OCI-LY1 (cell line): ENCODE data around the gene TXNDC2.
"Not testable (repeated sequence)": the region's sequence is repeated elsewhere in the genome, so short reads cannot be mapped to it uniquely, and the experiment has no call there.

Experiments
- H2AFZ ChIP-seq: fragments of 200-600 bp; sonication (generic), shearing (Covaris generic); 2 replicates; pipeline ENCODE4 v1.6.0; 2014; ENCODE audit warnings: antibody characterized with exemption, mild to moderate bottlenecking, low read length
- H3F3A ChIP-seq: fragments of 200-600 bp; sonication (generic), shearing (Covaris generic); 2 replicates; pipeline ENCODE4 v1.6.0; 2014; ENCODE audit warnings: mild to moderate bottlenecking, antibody characterized with exemption, low read length, moderate library complexity; ENCODE audit not compliant: insufficient read depth
- H3K27ac ChIP-seq: fragments of 200-600 bp; sonication (generic); 2 replicates; pipeline ENCODE4 v1.5.1; 2014; ENCODE audit warnings: low read length, mixed run types, mild to moderate bottlenecking, low read depth; ENCODE audit not compliant: poor library complexity, severe bottlenecking
- H3K27me3 ChIP-seq: fragments of 200-600 bp; sonication (generic); 2 replicates; pipeline ENCODE4 v1.6.0; 2014; ENCODE audit warnings: antibody characterized with exemption, mild to moderate bottlenecking, low read length, moderate library complexity; ENCODE audit not compliant: insufficient read depth
- H3K36me3 ChIP-seq: fragments of 200-600 bp; sonication (generic); 2 replicates; pipeline ENCODE4 v1.6.1; 2014; ENCODE audit warnings: mild to moderate bottlenecking, antibody characterized with exemption, low read length, moderate library complexity, mixed read lengths; ENCODE audit not compliant: insufficient read depth
- H3K4me1 ChIP-seq: fragments of 200-600 bp; sonication (generic); 2 replicates; pipeline ENCODE4 v1.5.1; 2014; ENCODE audit warnings: mild to moderate bottlenecking, low read length, moderate library complexity; ENCODE audit not compliant: insufficient read depth, severe bottlenecking
- H3K4me2 ChIP-seq: fragments of 200-600 bp; sonication (generic), shearing (Covaris generic); 2 replicates; pipeline ENCODE4 v1.6.1; 2014; ENCODE audit warnings: low read length
- H3K4me3 ChIP-seq: fragments of 200-600 bp; sonication (generic); 2 replicates; pipeline ENCODE4 v1.5.1; 2014; ENCODE audit warnings: low read length, low read depth, mild to moderate bottlenecking, mixed read lengths; ENCODE audit not compliant: poor library complexity, severe bottlenecking
- H3K79me2 ChIP-seq: fragments of 200-600 bp; shearing (Covaris generic); 2 replicates; pipeline ENCODE4 v1.6.1; 2016; ENCODE audit warnings: mixed run types, low read length, mixed read lengths; ENCODE audit not compliant: insufficient read depth
- H3K9ac ChIP-seq: fragments of 200-600 bp; sonication (generic), shearing (Covaris generic); 2 replicates; pipeline ENCODE4 v1.6.1; 2014; ENCODE audit warnings: mild to moderate bottlenecking, low read length, mixed read lengths
- H3K9me2 ChIP-seq: fragments of 200-600 bp; sonication (generic), shearing (Covaris generic); 2 replicates; pipeline ENCODE4 v1.6.1; 2014; ENCODE audit warnings: low read depth, mild to moderate bottlenecking, low read length, mixed read lengths
- H3K9me3 ChIP-seq: fragments of 200-600 bp; shearing (Covaris generic); 2 replicates; pipeline ENCODE4 v1.6.1; 2014; ENCODE audit warnings: low read length, mixed read lengths
- H4K20me1 ChIP-seq: fragments of 200-600 bp; sonication (generic), shearing (Covaris generic); 2 replicates; pipeline ENCODE4 v1.6.0; 2016; ENCODE audit warnings: mild to moderate bottlenecking, low read length; ENCODE audit not compliant: insufficient read depth
- EZH2 ChIP-seq: fragments of 200-600 bp; sonication (generic), shearing (Covaris generic); IDR thresholded peaks from 2 replicates; pipeline ENCODE4 v1.8.0; 2017; ENCODE audit warnings: borderline replicate concordance, mixed run types, mild to moderate bottlenecking, antibody characterized with exemption, low read length, moderate library complexity, mixed read lengths
- TF ChIP-seq, protein P1 (sequence below): fragments of 200-600 bp; sonication (generic), shearing (Covaris generic); IDR thresholded peaks from 2 replicates; pipeline ENCODE4 v1.5.1; 2017; ENCODE audit warnings: mild to moderate bottlenecking, antibody characterized with exemption, low read length, moderate library complexity, mixed read lengths

Gene TXNDC2

DNA sequence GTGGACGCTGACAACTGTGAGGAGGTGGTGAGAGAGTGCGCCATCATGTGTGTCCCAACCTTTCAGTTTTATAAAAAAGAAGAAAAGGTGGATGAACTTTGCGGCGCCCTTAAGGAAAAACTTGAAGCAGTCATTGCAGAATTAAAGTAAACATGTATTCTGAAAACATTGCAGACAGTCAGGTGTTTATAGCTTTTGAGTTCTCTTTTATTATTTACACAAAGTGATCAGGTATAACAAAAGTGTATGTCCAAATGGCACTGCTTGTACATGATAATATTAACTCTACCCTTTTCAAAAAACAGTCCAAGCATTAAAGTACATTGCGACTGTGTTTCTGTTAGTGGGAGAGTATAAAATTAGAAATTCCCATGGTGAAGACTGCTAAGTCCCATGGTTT is 2.2 kb downstream of the TXNDC2 start:
- Histone ChIP-seq H3K9ac (no peak overlapping the region), H3F3A (no peaks in the 10 kb centered on the region), H3K27ac (no peak overlapping the region), H3K9me2 (no peaks in the 10 kb centered on the region), H3K4me2 (no peak overlapping the region), H2AFZ (no peak overlapping the region), H3K36me3 (no peaks in the 10 kb centered on the region), H3K27me3 (peaks cover 8% of the 10 kb centered on the region), H3K4me1 (no peaks in the 10 kb centered on the region), H3K4me3 (no peak overlapping the region), H4K20me1 (no peaks in the 10 kb centered on the region), H3K79me2 (no peaks in the 10 kb centered on the region), H3K9me3 (no peaks in the 10 kb centered on the region)
- TF ChIP-seq EZH2, result no peak
- TF ChIP-seq, protein P1, sequence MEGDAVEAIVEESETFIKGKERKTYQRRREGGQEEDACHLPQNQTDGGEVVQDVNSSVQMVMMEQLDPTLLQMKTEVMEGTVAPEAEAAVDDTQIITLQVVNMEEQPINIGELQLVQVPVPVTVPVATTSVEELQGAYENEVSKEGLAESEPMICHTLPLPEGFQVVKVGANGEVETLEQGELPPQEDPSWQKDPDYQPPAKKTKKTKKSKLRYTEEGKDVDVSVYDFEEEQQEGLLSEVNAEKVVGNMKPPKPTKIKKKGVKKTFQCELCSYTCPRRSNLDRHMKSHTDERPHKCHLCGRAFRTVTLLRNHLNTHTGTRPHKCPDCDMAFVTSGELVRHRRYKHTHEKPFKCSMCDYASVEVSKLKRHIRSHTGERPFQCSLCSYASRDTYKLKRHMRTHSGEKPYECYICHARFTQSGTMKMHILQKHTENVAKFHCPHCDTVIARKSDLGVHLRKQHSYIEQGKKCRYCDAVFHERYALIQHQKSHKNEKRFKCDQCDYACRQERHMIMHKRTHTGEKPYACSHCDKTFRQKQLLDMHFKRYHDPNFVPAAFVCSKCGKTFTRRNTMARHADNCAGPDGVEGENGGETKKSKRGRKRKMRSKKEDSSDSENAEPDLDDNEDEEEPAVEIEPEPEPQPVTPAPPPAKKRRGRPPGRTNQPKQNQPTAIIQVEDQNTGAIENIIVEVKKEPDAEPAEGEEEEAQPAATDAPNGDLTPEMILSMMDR, result no peak

DNA sequence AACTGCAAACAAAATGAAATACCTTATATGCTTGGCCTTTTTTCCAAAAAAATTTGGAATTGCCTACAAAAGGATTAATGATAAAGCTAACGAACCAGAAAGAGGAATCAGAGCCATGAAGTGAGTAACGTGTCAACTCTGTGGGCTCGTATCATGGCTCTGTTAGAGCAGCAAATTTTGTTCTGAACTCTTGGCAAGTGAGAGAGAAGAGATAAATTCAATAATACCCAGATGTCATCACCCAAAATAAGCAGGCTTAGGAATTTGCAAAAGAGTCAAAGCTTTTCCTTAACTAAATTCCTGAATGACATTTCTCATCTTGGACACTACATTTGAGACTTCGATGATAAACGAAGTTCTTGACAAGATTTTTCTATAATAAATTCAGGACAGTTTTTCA is 4.4 kb downstream of the TXNDC2 start:
- Histone ChIP-seq H3K4me1 (no peaks in the 10 kb centered on the region), H3K4me2 (no peak overlapping the region), H3K36me3 (no peaks in the 10 kb centered on the region), H3K27ac (no peak overlapping the region), H3K9me3 (no peaks in the 10 kb centered on the region), H3K27me3 (peaks cover 8% of the 10 kb centered on the region), H3K9ac (no peak overlapping the region), H2AFZ (no peak overlapping the region), H3F3A (no peaks in the 10 kb centered on the region), H3K9me2 (no peaks in the 10 kb centered on the region), H3K4me3 (no peak overlapping the region), H3K79me2 (no peaks in the 10 kb centered on the region), H4K20me1 (no peaks in the 10 kb centered on the region)
- TF ChIP-seq, protein P1, result no peak
- TF ChIP-seq EZH2, result no peak

DNA sequence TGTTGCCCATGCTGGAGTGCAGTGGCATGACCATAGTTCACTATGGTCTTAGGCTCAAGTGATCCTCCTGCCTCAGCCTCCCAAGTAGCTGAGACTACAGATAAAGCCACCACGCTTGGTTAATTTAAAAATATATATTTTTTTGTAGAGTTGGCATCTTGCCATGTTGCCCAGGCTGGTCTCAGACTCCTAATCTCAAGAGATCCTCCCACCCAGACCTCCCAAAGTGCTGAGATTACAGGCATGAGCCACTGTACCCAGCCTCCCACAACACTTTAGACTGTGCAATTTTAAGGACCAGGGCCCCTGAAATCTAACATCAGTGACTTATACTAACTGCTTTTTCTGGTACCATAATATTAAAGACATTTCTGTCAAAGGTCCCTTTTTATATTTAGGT is 5.2 kb downstream of the TXNDC2 start:
- Histone ChIP-seq H3F3A (no peaks in the 10 kb centered on the region), H3K4me3 (no peak overlapping the region), H3K9me2 (no peaks in the 10 kb centered on the region), H3K79me2 (no peaks in the 10 kb centered on the region), H4K20me1 (no peaks in the 10 kb centered on the region), H3K27ac (no peak overlapping the region), H3K9me3 (no peaks in the 10 kb centered on the region), H3K4me2 (no peak overlapping the region), H3K4me1 (no peaks in the 10 kb centered on the region), H2AFZ (no peak overlapping the region), H3K36me3 (no peaks in the 10 kb centered on the region), H3K27me3 (peaks cover 8% of the 10 kb centered on the region), H3K9ac (no peak overlapping the region)
- TF ChIP-seq, protein P1, result no peak
- TF ChIP-seq EZH2, result no peak

DNA sequence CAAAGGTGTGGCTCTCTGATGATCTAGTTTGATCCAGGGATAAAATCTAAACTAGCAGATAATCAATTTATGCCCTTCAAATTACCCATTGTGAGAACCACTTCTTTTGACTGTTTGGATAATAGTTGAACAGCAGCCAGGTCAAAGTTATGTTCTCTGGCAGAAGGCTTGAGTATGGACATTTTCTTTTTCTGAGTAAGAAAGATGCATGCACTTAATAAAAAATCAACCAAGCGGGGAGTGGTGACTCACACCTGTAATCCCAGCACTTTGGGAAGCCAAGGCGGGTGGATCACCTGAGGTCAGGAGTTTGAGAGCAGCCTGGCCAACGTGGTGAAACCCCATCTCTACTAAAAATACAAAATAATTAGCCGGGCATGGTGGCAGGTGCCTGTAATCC is 5.7 kb downstream of the TXNDC2 start:
- not testable (repeated sequence) for H3K4me1 ChIP-seq, H3K9ac ChIP-seq, H3F3A ChIP-seq, H3K27me3 ChIP-seq, H3K4me3 ChIP-seq, H3K27ac ChIP-seq, H2AFZ ChIP-seq, H3K36me3 ChIP-seq, H3K9me2 ChIP-seq, H3K9me3 ChIP-seq, H3K4me2 ChIP-seq, H4K20me1 ChIP-seq, H3K79me2 ChIP-seq
